Non-pigmented ciliary epithelial cell (primary cell): ENCODE results near the gene RPP14.

Source experiments
- DNase-seq: peaks from one replicate; pipeline ENCODE4 v3.0.0-alpha.2; 2010; ENCODE audit warnings: low read depth

The RPP14 gene

GRCh38 chr3:58291671-58292338 is 14.2 kb upstream of the RPP14 start:
- DNase-seq: no peak

- no peak for DNase-seq
Measured at GRCh38 chr3:58292866-58293265, 13.2 kb upstream of the RPP14 start.

GRCh38 chr3:58293516-58293915 is 12.5 kb upstream of the RPP14 start:
- DNase-seq: no peak

- DNase-seq: no peak
Measured at GRCh38 chr3:58296269-58296668, 9.8 kb upstream of the RPP14 start.

GRCh38 chr3:58296843-58297242 is 9.2 kb upstream of the RPP14 start:
- no peak for DNase-seq

- no peak for DNase-seq
Measured at GRCh38 chr3:58298190-58298589, 7.9 kb upstream of the RPP14 start.

GRCh38 chr3:58299075-58299474 is 7.0 kb upstream of the RPP14 start:
- no peak for DNase-seq

GRCh38 chr3:58299839-58300516 is 6.1 kb upstream of the RPP14 start:
- no peak for DNase-seq

- no peak for DNase-seq
Measured at GRCh38 chr3:58307639-58308215, 1.7 kb downstream of the RPP14 start.

- DNase-seq: no peak
Measured at GRCh38 chr3:58308728-58309127, 2.7 kb downstream of the RPP14 start.

- no peak for DNase-seq
Measured at GRCh38 chr3:58317811-58318210, 11.8 kb downstream of the RPP14 start.

- no peak for DNase-seq
Measured at GRCh38 chr3:58321791-58322190, 15.7 kb downstream of the RPP14 start.

GRCh38 chr3:58322793-58323192 is 16.7 kb downstream of the RPP14 start:
- DNase-seq: no peak

GRCh38 chr3:58323529-58324390 is 17.7 kb downstream of the RPP14 start:
- no peak for DNase-seq

GRCh38 chr3:58324391-58325390 is 18.6 kb downstream of the RPP14 start:
- no peak for DNase-seq

GRCh38 chr3:58325525-58325992 is 19.5 kb downstream of the RPP14 start:
- no peak for DNase-seq

- no peak for DNase-seq
Measured at GRCh38 chr3:58326267-58326900, 20.3 kb downstream of the RPP14 start.

- no peak for DNase-seq
Measured at GRCh38 chr3:58329150-58329921, 23.3 kb downstream of the RPP14 start.

GRCh38 chr3:58329922-58330413 is 23.9 kb downstream of the RPP14 start:
- DNase-seq: no peak
